ENCODE measurements around the gene EIF4G2.

GRCh38 chr11:10838881-10839280, 30.2 kb upstream of the EIF4G2 start:
- TF ChIP-seq SUZ12 (IDR thresholded peaks at IDR 0.05) = no peak
- no peak for TF ChIP-seq TARDBP (IDR thresholded peaks at IDR 0.05)
- TF ChIP-seq LEF1 (IDR thresholded peaks at IDR 0.05; ENCODE audit: borderline replicate concordance) = no peak

All from HEK293T (cell line).